MM.1S (cell line): ENCODE results near the gene CBX2.

Source experiments
- DNase-seq: peaks from one replicate; pipeline ENCODE4 v3.0.0-alpha.2; 2015
- H2AFZ ChIP-seq: fragments of 300-600 bp; sonication (generic); 2 replicates; pipeline ENCODE4 v1.6.0; 2016; ENCODE audit warnings: antibody characterized with exemption, low read length
- H3F3A ChIP-seq: fragments of 300-600 bp; sonication (generic); 2 replicates; pipeline ENCODE4 v1.6.1; 2016; ENCODE audit warnings: mild to moderate bottlenecking, antibody characterized with exemption, low read length, moderate library complexity, mixed read lengths; ENCODE audit not compliant: insufficient read depth
- H3K27ac ChIP-seq: fragments of 300-600 bp; sonication (generic); 2 replicates; pipeline ENCODE4 v1.5.1; 2016; ENCODE audit warnings: mild to moderate bottlenecking, low read length
- H3K27me3 ChIP-seq: fragments of 300-600 bp; sonication (generic); replicated peaks from 2 replicates; pipeline ENCODE4 v1.6.0; 2016; ENCODE audit warnings: low read length; ENCODE audit not compliant: insufficient read depth
- H3K36me3 ChIP-seq: fragments of 300-600 bp; sonication (generic); replicated peaks from 2 replicates; pipeline ENCODE4 v1.6.1; 2016; ENCODE audit warnings: mild to moderate bottlenecking, low read length, mixed read lengths; ENCODE audit not compliant: insufficient read depth
- H3K4me1 ChIP-seq: fragments of 300-600 bp; sonication (generic); 2 replicates; pipeline ENCODE4 v1.6.1; 2016; ENCODE audit warnings: low read length, mixed read lengths
- H3K4me2 ChIP-seq: fragments of 300-600 bp; sonication (generic); 2 replicates; pipeline ENCODE4 v1.6.0; 2016; ENCODE audit warnings: low read depth, low read length
- H3K4me3 ChIP-seq: fragments of 300-600 bp; sonication (generic); 2 replicates; pipeline ENCODE4 v1.5.1; 2016; ENCODE audit warnings: low read length, mixed read lengths
- H3K79me2 ChIP-seq: fragments of 300-600 bp; sonication (generic); 2 replicates; pipeline ENCODE4 v1.6.1; 2016; ENCODE audit warnings: mixed run types, low read length, mixed read lengths
- H3K9ac ChIP-seq: fragments of 300-600 bp; sonication (generic); 2 replicates; pipeline ENCODE4 v1.6.1; 2016; ENCODE audit warnings: low read length, mixed read lengths
- H3K9me2 ChIP-seq: fragments of 300-600 bp; sonication (generic); replicated peaks from 2 replicates; pipeline ENCODE4 v1.6.1; 2016; ENCODE audit warnings: mild to moderate bottlenecking, low read length, mixed read lengths; ENCODE audit not compliant: insufficient read depth
- H3K9me3 ChIP-seq: fragments of 300-600 bp; sonication (generic); replicated peaks from 2 replicates; pipeline ENCODE4 v1.6.1; 2016; ENCODE audit warnings: mild to moderate bottlenecking, low read length, mixed read lengths; ENCODE audit not compliant: insufficient read depth
- H4K20me1 ChIP-seq: fragments of 300-600 bp; sonication (generic); 2 replicates; pipeline ENCODE4 v1.6.1; 2016; ENCODE audit warnings: mild to moderate bottlenecking, low read length, moderate library complexity, mixed read lengths; ENCODE audit not compliant: insufficient read depth
- EZH2 ChIP-seq: fragments of 300-600 bp; sonication (generic); optimal IDR thresholded peaks from 2 replicates; pipeline ENCODE3; 2017; ENCODE audit warnings: low read depth, mild to moderate bottlenecking, antibody characterized with exemption, low read length, mixed read lengths
- EZH2phosphoT487 ChIP-seq: fragments of 300-600 bp; sonication (generic); IDR thresholded peaks from 2 replicates; pipeline ENCODE4 v1.6.1; 2018; ENCODE audit warnings: antibody characterized with exemption, low read length
- TF ChIP-seq, protein P1 (sequence below): fragments of 300-600 bp; sonication (generic); IDR thresholded peaks from 2 replicates; pipeline ENCODE4 v1.5.1; 2016; ENCODE audit warnings: antibody characterized with exemption, low read length, mixed read lengths

The CBX2 gene

GRCh38 chr17:79742951-79743476, 34.9 kb upstream of the CBX2 start:
- no peak overlapping the region for H3K4me3 ChIP-seq
- no peak overlapping the region for H2AFZ ChIP-seq
- TF ChIP-seq EZH2 (no peak), EZH2phosphoT487 (no peak)
- TF ChIP-seq, protein P1, sequence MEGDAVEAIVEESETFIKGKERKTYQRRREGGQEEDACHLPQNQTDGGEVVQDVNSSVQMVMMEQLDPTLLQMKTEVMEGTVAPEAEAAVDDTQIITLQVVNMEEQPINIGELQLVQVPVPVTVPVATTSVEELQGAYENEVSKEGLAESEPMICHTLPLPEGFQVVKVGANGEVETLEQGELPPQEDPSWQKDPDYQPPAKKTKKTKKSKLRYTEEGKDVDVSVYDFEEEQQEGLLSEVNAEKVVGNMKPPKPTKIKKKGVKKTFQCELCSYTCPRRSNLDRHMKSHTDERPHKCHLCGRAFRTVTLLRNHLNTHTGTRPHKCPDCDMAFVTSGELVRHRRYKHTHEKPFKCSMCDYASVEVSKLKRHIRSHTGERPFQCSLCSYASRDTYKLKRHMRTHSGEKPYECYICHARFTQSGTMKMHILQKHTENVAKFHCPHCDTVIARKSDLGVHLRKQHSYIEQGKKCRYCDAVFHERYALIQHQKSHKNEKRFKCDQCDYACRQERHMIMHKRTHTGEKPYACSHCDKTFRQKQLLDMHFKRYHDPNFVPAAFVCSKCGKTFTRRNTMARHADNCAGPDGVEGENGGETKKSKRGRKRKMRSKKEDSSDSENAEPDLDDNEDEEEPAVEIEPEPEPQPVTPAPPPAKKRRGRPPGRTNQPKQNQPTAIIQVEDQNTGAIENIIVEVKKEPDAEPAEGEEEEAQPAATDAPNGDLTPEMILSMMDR: no peak
- no peaks in the 10 kb centered on the region for H4K20me1 ChIP-seq
- DNase-seq: no peak
- 0 out of 2 replicates have a peak, but pooled peaks cover 3% of the 10 kb centered on the region for H3K4me1 ChIP-seq
- no peak overlapping the region for H3K27ac ChIP-seq
- no peaks in the 10 kb centered on the region for H3K79me2 ChIP-seq
- no peak overlapping the region for H3K4me2 ChIP-seq
- H3F3A ChIP-seq: no peaks in the 10 kb centered on the region
- no peak overlapping the region for H3K9ac ChIP-seq
- no peaks in the 10 kb centered on the region for H3K9me3 ChIP-seq
- H3K9me2 ChIP-seq: no peaks in the 10 kb centered on the region
- H3K27me3 ChIP-seq: peaks cover 93% of the 10 kb centered on the region
- no peaks in the 10 kb centered on the region for H3K36me3 ChIP-seq

DNA sequence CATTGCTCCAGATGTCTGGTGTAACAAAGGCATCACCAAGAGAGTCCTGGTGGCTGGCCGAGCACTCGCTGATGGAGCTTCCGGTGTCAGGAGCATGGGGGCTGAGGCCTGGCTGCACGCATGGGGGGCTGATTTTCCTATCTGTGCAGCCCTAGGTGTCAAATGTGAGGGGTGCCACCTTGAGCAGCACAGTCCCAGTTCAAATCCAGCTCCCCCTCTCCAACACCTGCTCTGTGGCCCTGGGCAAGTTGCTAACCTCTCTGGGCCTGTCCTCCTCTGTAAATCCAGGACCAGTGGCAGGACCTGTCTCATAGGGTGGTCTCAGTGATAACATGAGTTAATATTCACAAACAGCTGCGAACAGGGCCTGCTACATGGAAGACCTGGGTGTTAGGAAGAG, 34.3 kb upstream of the CBX2 start:
- Histone ChIP-seq H3F3A (no peaks in the 10 kb centered on the region), H3K9me2 (no peaks in the 10 kb centered on the region), H2AFZ (no peak overlapping the region), H4K20me1 (no peaks in the 10 kb centered on the region), H3K4me2 (no peak overlapping the region), H3K9me3 (no peaks in the 10 kb centered on the region), H3K9ac (no peak overlapping the region), H3K4me3 (no peak overlapping the region), H3K27me3 (peaks cover 91% of the 10 kb centered on the region), H3K4me1 (0 out of 2 replicates have a peak, but pooled peaks cover 3% of the 10 kb centered on the region), H3K79me2 (no peaks in the 10 kb centered on the region), H3K36me3 (no peaks in the 10 kb centered on the region), H3K27ac (no peak overlapping the region)
- TF ChIP-seq EZH2: no peak
- TF ChIP-seq, protein P1: no peak
- no peak for TF ChIP-seq EZH2phosphoT487
- no peak for DNase-seq

DNA sequence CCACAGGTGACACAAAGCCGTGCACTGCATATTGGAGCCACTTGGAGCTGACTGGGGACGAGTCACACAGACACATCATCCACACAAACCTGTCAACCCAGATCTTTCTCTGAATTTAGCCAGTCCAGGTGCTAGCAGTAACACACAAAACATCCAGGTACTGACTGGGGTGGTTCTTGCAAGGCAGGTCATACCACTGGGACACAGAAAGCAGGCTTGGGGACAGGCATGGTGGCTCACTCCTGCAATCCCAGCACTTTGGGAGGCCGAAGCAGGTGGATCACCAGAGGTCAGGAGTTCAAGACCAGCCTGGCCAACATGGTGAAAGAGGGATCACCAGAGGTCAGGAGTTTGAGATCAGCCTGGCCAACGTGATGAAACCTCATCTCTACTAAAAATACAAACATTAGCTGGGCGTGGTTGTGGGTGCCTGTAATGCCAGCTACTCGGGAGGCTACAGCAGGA, 32.3 kb upstream of the CBX2 start:
- Histone ChIP-seq H3K27me3 (peaks cover 91% of the 10 kb centered on the region), H2AFZ (no peak overlapping the region), H3K27ac (no peak overlapping the region), H3K4me1 (0 out of 2 replicates have a peak, but pooled peaks cover 3% of the 10 kb centered on the region), H3K4me3 (no peak overlapping the region), H3K36me3 (no peaks in the 10 kb centered on the region), H3K9ac (no peak overlapping the region), H4K20me1 (no peaks in the 10 kb centered on the region), H3K4me2 (no peak overlapping the region), H3K9me2 (no peaks in the 10 kb centered on the region), H3K9me3 (no peaks in the 10 kb centered on the region), H3F3A (no peaks in the 10 kb centered on the region), H3K79me2 (no peaks in the 10 kb centered on the region)
- no peak for DNase-seq
- TF ChIP-seq EZH2phosphoT487 (no peak), EZH2 (no peak)
- TF ChIP-seq, protein P1: no peak
